Cardiac fibroblast (primary cell): ENCODE results near the gene RARRES1.

Experiments used
- DNase-seq, 2 donors: peaks; one replicate each; pipeline versions ENCODE4 v3.0.0 to v3.0.0-alpha.2; 2010; ENCODE audit warnings: low read depth in 2 of 2
- H3K4me3 ChIP-seq, 2 donors: replicated peaks in 1 of 2; 1 replicate in 1 of 2; 2 replicates in 1 of 2; pipeline ENCODE4 v1.5.1; 2011; ENCODE audit warnings: low read depth in 2 of 2, low read length in 2 of 2, mild to moderate bottlenecking in 2 of 2, moderate library complexity in 1 of 2
- CTCF ChIP-seq: IDR thresholded peaks from one replicate; pipeline ENCODE4 v1.5.1; 2011; ENCODE audit warnings: low read depth, mild to moderate bottlenecking, low read length, inconsistent platforms

Gene RARRES1

GRCh38 chr3:158727206-158728060 lies 4.8 kb downstream of the RARRES1 start:
- H3K4me3 ChIP-seq: no peak overlapping the region
- peak; percentile 87 to 90 for DNase-seq
- TF ChIP-seq CTCF: peak; percentile 85

DNA sequence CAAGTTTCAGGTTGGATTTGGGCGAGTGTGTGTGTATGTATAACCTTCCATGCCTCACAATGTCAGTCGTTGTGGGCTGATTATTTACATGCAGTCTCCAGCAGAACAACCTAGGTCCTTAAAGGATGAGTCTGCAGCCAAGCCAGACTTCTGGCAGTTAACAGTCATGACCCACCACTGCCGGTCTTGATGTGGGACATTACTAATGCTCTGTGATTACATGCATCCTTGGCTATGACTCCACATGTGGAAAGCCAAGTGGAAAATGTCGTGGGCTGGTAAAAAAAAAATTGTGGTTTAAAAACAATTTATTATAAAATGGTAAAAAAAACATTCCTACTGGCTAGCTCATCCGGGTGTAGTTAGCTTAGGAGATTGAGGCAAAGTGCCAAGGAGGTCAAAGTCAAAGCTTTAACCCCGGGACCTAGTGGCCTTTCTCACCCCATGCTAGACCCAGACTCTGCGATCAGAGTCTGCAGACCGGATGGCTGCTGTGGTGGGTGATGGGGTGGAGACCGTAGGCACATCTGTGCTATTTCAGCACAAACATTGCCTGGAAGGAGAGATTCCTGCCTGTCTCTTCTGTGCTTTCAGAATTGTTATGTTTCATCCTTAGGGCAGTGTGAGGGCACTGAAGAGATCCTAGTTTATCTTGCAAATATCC lies 6.8 kb downstream of the RARRES1 start:
- peak; percentile 94 to 99 for DNase-seq
- H3K4me3 ChIP-seq: no peak overlapping the region
- TF ChIP-seq CTCF: no peak

GRCh38 chr3:158723991-158724390 lies 8.3 kb downstream of the RARRES1 start:
- no peak for TF ChIP-seq CTCF
- H3K4me3 ChIP-seq: no peak overlapping the region
- DNase-seq: no peak

- no peak for DNase-seq
- H3K4me3 ChIP-seq: no peak overlapping the region
These were observed 10.1 kb downstream of the RARRES1 start for GRCh38 chr3:158722108-158722507.

DNA sequence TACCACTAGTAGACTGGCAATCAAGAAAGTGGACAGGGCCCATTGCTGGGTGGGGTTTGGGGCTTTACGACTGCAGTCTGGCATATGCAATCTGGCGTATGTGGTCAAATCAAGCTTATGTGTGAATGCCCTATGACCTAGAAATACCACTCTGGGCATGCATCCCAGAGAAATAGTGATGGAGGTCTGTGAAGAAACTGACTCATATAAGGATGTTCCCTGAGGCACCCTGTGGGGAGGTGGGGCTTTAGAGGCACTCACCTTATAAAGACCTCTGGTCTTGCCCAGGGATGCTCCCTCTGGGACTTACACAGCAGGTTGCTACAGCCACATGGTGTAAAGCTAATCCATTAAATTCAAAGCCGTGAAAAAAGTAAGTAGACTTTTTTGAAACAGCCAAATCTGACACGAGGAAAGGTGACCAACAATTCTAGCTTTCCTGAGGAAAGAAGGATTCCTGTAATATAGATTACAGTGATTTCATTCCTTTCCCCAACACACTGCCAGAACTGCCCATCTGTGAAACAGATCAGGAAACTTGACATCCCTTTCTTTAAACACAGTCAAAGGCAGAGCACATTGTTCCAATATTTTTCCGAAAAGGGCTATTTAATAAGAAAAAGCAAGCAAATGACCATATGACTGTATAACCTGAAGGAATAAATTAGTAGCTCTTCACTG lies 13.6 kb downstream of the RARRES1 start:
- no peak overlapping the region for H3K4me3 ChIP-seq
- TF ChIP-seq CTCF: no peak
- DNase-seq: peak; percentile 88 to 96

More at GRCh38 chr3:158722108-158722507, 10.1 kb downstream of the RARRES1 start:
- no peak for TF ChIP-seq CTCF

- TF ChIP-seq CTCF: no peak
- DNase-seq: no peak
- H3K4me3 ChIP-seq: no peak overlapping the region
These were observed 14.7 kb downstream of the RARRES1 start for GRCh38 chr3:158717576-158717975.
